ENCODE data around the gene CCL19.

DNA sequence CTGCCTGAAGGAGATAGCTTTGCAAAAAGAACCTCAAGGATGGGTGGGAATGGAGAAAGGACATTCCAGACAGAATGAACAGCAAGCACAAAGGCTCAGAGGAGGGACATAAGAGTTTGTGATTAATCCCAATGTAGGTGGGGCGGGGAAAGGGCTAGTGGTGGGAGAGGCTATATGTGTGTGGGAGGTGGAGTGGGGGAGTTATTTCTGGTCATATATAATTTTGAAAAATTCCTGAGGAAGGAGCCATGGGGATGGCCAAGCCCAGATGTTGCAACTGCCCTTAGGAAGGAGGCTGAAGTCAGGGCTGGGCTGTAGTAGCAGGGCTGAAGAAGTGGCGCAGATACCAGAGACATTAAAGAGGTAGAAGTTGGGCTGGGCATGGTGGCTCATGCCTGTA lies 15.2 kb downstream of the CCL19 start:
- no peak for TF ChIP-seq POLR2A (IDR thresholded peaks at IDR 0.05)
- TF ChIP-seq, protein P1, sequence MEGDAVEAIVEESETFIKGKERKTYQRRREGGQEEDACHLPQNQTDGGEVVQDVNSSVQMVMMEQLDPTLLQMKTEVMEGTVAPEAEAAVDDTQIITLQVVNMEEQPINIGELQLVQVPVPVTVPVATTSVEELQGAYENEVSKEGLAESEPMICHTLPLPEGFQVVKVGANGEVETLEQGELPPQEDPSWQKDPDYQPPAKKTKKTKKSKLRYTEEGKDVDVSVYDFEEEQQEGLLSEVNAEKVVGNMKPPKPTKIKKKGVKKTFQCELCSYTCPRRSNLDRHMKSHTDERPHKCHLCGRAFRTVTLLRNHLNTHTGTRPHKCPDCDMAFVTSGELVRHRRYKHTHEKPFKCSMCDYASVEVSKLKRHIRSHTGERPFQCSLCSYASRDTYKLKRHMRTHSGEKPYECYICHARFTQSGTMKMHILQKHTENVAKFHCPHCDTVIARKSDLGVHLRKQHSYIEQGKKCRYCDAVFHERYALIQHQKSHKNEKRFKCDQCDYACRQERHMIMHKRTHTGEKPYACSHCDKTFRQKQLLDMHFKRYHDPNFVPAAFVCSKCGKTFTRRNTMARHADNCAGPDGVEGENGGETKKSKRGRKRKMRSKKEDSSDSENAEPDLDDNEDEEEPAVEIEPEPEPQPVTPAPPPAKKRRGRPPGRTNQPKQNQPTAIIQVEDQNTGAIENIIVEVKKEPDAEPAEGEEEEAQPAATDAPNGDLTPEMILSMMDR (IDR thresholded peaks at IDR 0.05) = no peak

Data from lower leg skin (tissue), 3 donors.